Nephron (organoid): Measurements from ENCODE around the gene LST1.
A peak's percentile ranks its signal among the peaks of the same experiment; 100 is the strongest.

Experiments used
- H3K27ac Mint-ChIP-seq, 3 experiments: 2 replicates each; pipeline ENCODE4 v1.8.0; 2020; ENCODE audit warnings: mixed read lengths in 3 of 3, mild to moderate bottlenecking in 2 of 3, moderate library complexity in 1 of 3
- H3K27me3 Mint-ChIP-seq: 2 replicates; pipeline ENCODE4 v1.8.0; 2021; ENCODE audit warnings: low read depth, mild to moderate bottlenecking, moderate library complexity, mixed read lengths
- H3K36me3 Mint-ChIP-seq: 2 replicates; pipeline ENCODE4 v1.8.0; 2020; ENCODE audit warnings: low read depth, mixed read lengths
- H3K4me1 Mint-ChIP-seq: 2 replicates; pipeline ENCODE4 v1.8.0; 2020; ENCODE audit warnings: mixed read lengths
- H3K4me3 Mint-ChIP-seq, 3 experiments: 2 replicates each; pipeline ENCODE4 v1.8.0; 2020; ENCODE audit warnings: mild to moderate bottlenecking in 3 of 3, mixed read lengths in 3 of 3, moderate library complexity in 2 of 3
- H3K9me3 Mint-ChIP-seq: 2 replicates; pipeline ENCODE4 v1.8.0; 2020; ENCODE audit warnings: mixed read lengths
- TF ChIP-seq, protein P1 (sequence below), 3 experiments: fragments of 200-600 bp; sonication (generic); IDR thresholded peaks; one replicate each; pipeline ENCODE4 v1.5.0; 2021; ENCODE audit warnings: antibody characterized with exemption in 3 of 3; ENCODE audit not compliant: unreplicated experiment in 3 of 3

LST1 gene

GRCh38 chr6:31586008-31586407 lies at the start of gene LST1:
Gene LST1, plus strand, starts transcription at chr6:31586277. Its CDS starts 1,023 bp downstream, at chr6:31587300.
- peak within 1 kb of the TSS in 1 of 3 experiments; percentile 35 for H3K4me3 Mint-ChIP-seq
- H3K4me1 Mint-ChIP-seq: peaks cover 27% of the 10 kb centered on the region
- peaks cover 11% of the 10 kb centered on the region for H3K27me3 Mint-ChIP-seq
- H3K27ac Mint-ChIP-seq: peak within 1 kb of the TSS in 2 of 3 experiments; percentile 75
- H3K36me3 Mint-ChIP-seq: no peaks in the 10 kb centered on the region
- no peaks in the 10 kb centered on the region for H3K9me3 Mint-ChIP-seq
- TF ChIP-seq, protein P1, sequence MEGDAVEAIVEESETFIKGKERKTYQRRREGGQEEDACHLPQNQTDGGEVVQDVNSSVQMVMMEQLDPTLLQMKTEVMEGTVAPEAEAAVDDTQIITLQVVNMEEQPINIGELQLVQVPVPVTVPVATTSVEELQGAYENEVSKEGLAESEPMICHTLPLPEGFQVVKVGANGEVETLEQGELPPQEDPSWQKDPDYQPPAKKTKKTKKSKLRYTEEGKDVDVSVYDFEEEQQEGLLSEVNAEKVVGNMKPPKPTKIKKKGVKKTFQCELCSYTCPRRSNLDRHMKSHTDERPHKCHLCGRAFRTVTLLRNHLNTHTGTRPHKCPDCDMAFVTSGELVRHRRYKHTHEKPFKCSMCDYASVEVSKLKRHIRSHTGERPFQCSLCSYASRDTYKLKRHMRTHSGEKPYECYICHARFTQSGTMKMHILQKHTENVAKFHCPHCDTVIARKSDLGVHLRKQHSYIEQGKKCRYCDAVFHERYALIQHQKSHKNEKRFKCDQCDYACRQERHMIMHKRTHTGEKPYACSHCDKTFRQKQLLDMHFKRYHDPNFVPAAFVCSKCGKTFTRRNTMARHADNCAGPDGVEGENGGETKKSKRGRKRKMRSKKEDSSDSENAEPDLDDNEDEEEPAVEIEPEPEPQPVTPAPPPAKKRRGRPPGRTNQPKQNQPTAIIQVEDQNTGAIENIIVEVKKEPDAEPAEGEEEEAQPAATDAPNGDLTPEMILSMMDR (IDR thresholded peaks at IDR 0.05; ENCODE audit: unreplicated experiment in 3 of 3): no peak

DNA sequence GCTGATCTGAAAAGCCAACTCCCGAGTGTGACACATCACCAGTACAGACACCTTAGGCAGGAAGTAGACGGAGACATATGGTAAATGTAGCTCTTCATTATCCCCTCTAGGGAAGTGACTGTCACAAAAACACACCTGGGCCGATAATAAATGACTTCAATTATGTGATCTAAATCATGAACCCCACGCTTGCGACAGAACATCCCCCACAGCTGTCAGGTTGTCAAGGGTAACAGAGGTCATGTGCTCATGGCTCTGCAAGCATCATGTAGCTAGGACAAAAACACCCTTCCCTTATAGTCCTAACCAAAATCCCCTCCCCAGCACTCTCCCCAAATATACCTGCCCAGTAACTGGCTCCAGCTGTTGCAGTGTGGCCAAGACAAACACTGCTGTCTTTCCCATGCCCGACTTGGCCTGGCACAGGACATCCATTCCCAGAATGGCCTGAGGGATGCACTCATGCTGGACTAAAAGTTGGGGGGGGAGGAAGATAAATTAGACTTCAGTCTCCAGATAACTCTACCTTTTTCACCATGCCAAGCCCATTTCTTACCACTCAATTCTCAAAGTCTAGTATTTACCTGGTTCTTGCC lies 47.2 kb upstream of the LST1 start:
- H3K9me3 Mint-ChIP-seq: no peaks in the 10 kb centered on the region
- peaks cover 40% of the 10 kb centered on the region for H3K4me1 Mint-ChIP-seq
- peaks cover 66% of the 10 kb centered on the region for H3K36me3 Mint-ChIP-seq
- TF ChIP-seq, protein P1 (IDR thresholded peaks at IDR 0.05; ENCODE audit: unreplicated experiment in 3 of 3): no peak
- H3K27me3 Mint-ChIP-seq: no peaks in the 10 kb centered on the region
- peak overlapping the region; percentile 96 to 99 (median 99) for H3K4me3 Mint-ChIP-seq
- peak overlapping the region; percentile 29 to 99 (median 46) for H3K27ac Mint-ChIP-seq

- TF ChIP-seq, protein P1 (IDR thresholded peaks at IDR 0.05; ENCODE audit: unreplicated experiment in 3 of 3): no peak
- peak overlapping the region; percentile 99 for H3K27ac Mint-ChIP-seq
Observed at GRCh38 chr6:31540640-31541039, 45.4 kb upstream of the LST1 start.

GRCh38 chr6:31541059-31541657 lies 44.9 kb upstream of the LST1 start:
- Mint-ChIP-seq H3K4me3 (peak overlapping the region; percentile 96 to 99 (median 99)), H3K9me3 (no peaks in the 10 kb centered on the region), H3K27ac (peak overlapping the region; percentile 99), H3K4me1 (peaks cover 53% of the 10 kb centered on the region), H3K27me3 (no peaks in the 10 kb centered on the region), H3K36me3 (peaks cover 45% of the 10 kb centered on the region)
- TF ChIP-seq, protein P1 (IDR thresholded peaks at IDR 0.05; ENCODE audit: unreplicated experiment in 3 of 3): no peak

More at GRCh38 chr6:31540640-31541039, 45.4 kb upstream of the LST1 start:
- Mint-ChIP-seq H3K9me3 (no peaks in the 10 kb centered on the region), H3K36me3 (peaks cover 51% of the 10 kb centered on the region), H3K4me3 (peak overlapping the region; percentile 96 to 99 (median 99)), H3K27me3 (no peaks in the 10 kb centered on the region), H3K4me1 (peaks cover 50% of the 10 kb centered on the region)

- no peaks in the 10 kb centered on the region for H3K9me3 Mint-ChIP-seq
- no peaks in the 10 kb centered on the region for H3K27me3 Mint-ChIP-seq
- peak within 1 kb of the TSS; percentile 96 to 99 (median 99) for H3K4me3 Mint-ChIP-seq
- TF ChIP-seq, protein P1 (IDR thresholded peaks at IDR 0.05; ENCODE audit: unreplicated experiment in 3 of 3): no peak
- H3K4me1 Mint-ChIP-seq: peaks cover 54% of the 10 kb centered on the region
- peaks cover 38% of the 10 kb centered on the region for H3K36me3 Mint-ChIP-seq
- peak within 1 kb of the TSS; percentile 99 for H3K27ac Mint-ChIP-seq
Observed at GRCh38 chr6:31541658-31542521, 44.2 kb upstream of the LST1 start, which contains the start of gene DDX39B. Gene DDX39B, minus strand, starts transcription at chr6:31542003. Its CDS starts 1,471 bp downstream, at chr6:31540532.
